CD4-positive, alpha-beta T cell treated with Interleukin-4 for 4 hours (primary cell): ENCODE data around the gene RHBDD3.

Experiments
- DNase-seq: peaks from one replicate; pipeline ENCODE4 v3.0.0-alpha.2; 2020

The RHBDD3 gene

DNA sequence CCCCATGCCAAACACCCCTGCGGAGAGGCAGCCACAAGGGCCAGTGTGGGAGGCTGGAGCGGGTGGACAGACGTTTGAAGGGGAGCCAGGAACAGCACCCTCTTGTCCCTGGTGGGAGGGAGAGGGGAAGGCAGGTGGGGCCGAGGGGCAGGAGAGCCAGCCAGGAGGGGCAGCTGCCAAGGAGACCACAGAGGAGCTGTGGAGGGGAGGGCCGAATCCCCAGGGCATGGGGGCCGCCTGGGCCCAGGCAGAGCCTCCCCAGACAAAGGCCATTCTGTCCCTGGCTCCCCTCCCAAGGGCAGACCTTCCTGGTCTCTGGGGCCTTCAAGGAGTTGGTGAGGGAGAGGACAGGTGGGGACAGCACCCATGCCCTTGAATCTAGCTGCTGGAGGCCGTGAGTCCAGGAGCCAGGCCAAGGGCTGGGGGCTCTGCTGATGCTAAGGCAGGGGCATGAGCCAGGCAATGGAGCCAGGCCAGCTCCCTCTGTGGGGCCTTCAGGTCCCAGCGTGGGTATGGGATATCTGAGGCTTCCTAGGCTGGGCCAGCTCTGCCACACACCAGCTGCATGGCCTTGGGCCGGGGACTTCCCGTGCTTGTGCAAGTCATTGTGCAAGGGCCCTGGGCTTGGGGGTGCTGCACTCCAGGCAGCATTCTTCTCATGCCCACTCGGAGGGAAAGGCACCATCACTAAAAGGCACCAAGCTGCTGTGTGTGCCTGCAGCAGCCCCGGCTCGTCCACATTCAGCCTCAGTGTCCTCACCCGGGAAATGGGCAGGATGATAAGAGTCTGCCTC is 50.7 kb downstream of the RHBDD3 start:
- DNase-seq = no peak

DNA sequence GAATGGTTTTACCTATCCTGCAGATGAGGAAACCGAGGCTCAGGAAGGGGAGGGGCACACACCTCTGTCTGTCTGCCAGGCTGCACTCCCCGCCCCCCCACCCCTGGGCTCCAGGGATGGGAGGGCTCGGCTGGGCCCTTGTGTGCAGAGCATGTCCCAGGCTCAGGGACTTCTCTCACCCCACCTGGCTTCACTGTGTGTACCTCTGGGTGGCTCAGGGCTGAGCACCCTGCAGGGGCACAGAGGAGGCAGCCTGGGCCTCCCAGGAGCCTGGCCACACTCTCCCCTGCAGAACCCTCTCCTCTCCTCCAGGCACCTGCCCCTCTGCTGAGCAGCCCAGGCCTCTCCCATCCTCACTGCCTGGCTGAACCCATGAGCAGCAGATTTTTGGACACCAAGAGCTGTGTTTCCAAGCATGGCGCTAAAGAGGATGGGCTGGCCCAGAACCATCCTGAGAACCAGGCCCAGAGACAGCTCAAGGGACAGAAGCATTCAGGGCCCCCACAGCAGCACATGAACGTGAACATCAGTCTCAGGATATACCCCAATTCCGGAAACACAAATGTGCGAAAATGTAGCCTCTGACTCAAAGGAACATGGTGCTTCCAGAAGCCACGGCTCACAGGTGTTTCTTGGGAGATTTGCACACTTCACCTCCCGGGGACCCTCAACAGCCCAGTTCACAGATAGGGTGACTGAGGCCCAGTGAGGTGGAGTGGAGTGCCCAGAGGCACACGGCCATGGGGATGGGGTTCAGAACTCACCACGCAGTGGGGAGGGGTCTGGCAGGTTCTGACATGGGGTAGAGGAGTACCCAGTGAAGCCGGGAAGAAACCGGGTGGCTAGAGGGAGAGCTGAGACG is 51.5 kb downstream of the RHBDD3 start:
- DNase-seq = no peak

- DNase-seq = no peak
Measured at GRCh38 chr22:29215012-29215860, 52.5 kb downstream of the RHBDD3 start.

GRCh38 chr22:29214232-29214631 is 53.5 kb downstream of the RHBDD3 start:
- DNase-seq = no peak

DNA sequence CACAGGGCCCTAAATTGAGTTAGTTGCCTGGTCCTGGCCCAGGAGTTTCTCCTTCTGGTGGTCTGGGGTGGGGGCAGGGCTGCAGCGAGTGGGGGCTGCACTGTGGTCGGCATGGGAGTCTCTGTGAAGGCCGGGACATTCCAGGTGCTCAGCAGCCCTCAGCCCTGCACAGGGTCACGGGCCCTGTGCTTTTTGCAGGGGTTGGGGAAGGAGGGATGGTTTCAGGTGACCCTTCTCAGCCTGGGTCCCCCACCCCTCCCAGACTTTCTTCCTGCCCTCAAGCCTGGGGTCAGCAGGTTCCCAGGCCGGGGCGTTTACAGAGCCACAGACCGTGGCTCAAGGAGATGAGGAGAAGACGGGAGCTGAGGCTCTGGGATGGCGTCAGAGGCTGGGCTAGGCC is 54.3 kb downstream of the RHBDD3 start:
- no peak for DNase-seq

- DNase-seq = no peak
Measured at GRCh38 chr22:29212743-29213142, 55.0 kb downstream of the RHBDD3 start.

DNA sequence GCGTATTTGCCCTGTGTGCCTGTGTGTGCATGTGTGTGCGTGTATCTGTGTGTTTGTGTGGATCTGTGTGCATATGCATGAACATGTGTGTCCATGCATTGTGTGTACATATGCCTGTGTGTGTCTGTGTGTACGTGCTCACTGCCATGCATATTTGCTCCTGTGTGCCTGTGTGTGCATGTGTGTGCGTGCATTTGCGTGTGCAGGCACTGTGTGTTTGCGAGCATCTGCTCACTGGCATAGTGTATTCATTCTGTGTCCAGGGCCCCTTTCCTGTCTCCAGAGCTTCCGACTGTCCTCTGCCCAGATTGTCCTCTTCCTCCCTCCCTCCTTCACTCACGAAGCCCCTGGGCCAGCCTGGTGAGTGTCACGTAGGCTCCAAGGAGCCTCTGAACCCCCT is 56.3 kb downstream of the RHBDD3 start:
- no peak for DNase-seq

DNA sequence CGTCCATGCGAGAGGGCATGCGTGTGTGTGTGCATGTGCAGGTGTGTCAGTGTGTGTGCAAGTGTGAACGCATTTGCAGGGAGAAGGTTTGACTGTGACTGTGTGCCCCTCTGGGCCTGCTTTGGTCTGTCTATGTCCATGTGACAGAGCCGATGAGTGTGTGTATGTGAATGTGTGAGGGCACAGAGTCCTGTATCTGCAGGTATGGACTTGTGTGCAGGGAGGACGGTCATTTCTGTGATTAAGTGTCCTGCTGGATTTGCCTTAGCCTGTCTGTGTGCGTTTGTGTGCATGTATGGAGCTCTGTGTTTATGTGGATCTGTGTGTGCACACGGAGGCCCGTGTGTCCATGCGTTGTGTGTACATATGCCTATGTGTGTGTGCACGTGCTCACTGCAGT is 56.7 kb downstream of the RHBDD3 start:
- DNase-seq = no peak
